Osteoblast (primary cell): Measurements from ENCODE around the gene ZNF804A. TPM values are rescaled to one million over a fixed set of nuclear protein-coding genes. Genes with fewer than 3 reads are reported as not detected.

Experiments used
- DNase-seq: peaks from one replicate; pipeline ENCODE4 v3.0.0; 2011; ENCODE audit warnings: low spot score, mixed read lengths; ENCODE audit not compliant: insufficient read length; ENCODE audit errors: missing footprints
- H2AFZ ChIP-seq: 2 replicates; pipeline ENCODE4 v1.6.0; 2011; ENCODE audit warnings: mild to moderate bottlenecking, low read length
- H3K27ac ChIP-seq: 2 replicates; pipeline ENCODE4 v1.5.1; 2011; ENCODE audit warnings: mild to moderate bottlenecking, low read depth, low read length, moderate library complexity
- H3K27me3 ChIP-seq: 2 replicates; pipeline ENCODE4 v1.6.0; 2012; ENCODE audit warnings: mild to moderate bottlenecking, control low read depth, inconsistent platforms, low read length, moderate library complexity; ENCODE audit not compliant: insufficient read depth
- H3K36me3 ChIP-seq: 2 replicates; pipeline ENCODE4 v1.5.1; 2011; ENCODE audit warnings: mild to moderate bottlenecking, low read length, control low read depth, moderate library complexity; ENCODE audit not compliant: insufficient read depth
- H3K4me1 ChIP-seq: 2 replicates; pipeline ENCODE4 v1.5.1; 2011; ENCODE audit warnings: mild to moderate bottlenecking, low read length, control low read depth, moderate library complexity; ENCODE audit not compliant: insufficient read depth
- H3K4me2 ChIP-seq: 2 replicates; pipeline ENCODE4 v1.6.0; 2011; ENCODE audit warnings: mild to moderate bottlenecking, low read length; ENCODE audit not compliant: insufficient read depth
- H3K4me3 ChIP-seq: fragments of 200-600 bp; sonication (generic); 3 replicates; pipeline ENCODE4 v1.5.1; 2012; ENCODE audit warnings: mild to moderate bottlenecking, low read length, inconsistent platforms; ENCODE audit not compliant: insufficient read depth
- H3K79me2 ChIP-seq: 2 replicates; pipeline ENCODE4 v1.6.0; 2012; ENCODE audit warnings: mild to moderate bottlenecking, low read length, control low read depth, inconsistent platforms; ENCODE audit not compliant: insufficient read depth
- H3K9me3 ChIP-seq: 2 replicates; pipeline ENCODE4 v1.5.1; 2011; ENCODE audit warnings: low read depth, low read length, control low read depth
- H4K20me1 ChIP-seq: 2 replicates; pipeline ENCODE4 v1.6.0; 2012; ENCODE audit warnings: mild to moderate bottlenecking, low read length, control low read depth; ENCODE audit not compliant: insufficient read depth
- CTCF ChIP-seq: IDR thresholded peaks from 2 replicates; pipeline ENCODE4 v1.5.1; 2011; ENCODE audit warnings: mild to moderate bottlenecking, low read depth, low read length, moderate library complexity; ENCODE audit errors: extremely low read depth
- total RNA-seq: library from RNA; depleted of rRNA; stranded (reverse); fragments of >200 nt; gene quantifications from 2 replicates; pipeline ENCODE4 v1.2.3, GENCODE V29; 2012

Gene ZNF804A
- total RNA-seq, 1 donor = not detected

DNA sequence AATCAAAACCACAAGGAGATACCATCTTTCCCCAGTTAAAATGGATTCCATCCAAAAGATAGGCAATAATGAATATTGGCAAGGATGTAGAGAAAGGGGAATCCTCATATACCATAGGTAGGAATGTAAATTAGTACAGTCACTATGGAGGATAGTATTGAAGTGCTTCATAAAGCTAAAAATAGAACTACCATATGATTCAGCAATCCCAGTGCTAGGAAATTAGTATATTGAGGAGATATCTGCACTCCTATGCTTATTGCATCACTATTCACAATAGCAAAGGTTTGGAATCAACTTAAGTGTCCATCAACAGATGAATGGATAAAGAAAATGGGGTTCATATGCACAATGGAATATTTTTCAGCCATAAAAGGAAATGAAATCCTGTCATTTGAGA is 251.2 kb downstream of the ZNF804A start:
- no peaks in the 10 kb centered on the region for H3K79me2 ChIP-seq
- H3K27ac ChIP-seq = no peak overlapping the region
- peaks cover 2% of the 10 kb centered on the region for H3K9me3 ChIP-seq
- H3K27me3 ChIP-seq = no peaks in the 10 kb centered on the region
- H4K20me1 ChIP-seq = no peaks in the 10 kb centered on the region
- H3K4me1 ChIP-seq = no peaks in the 10 kb centered on the region
- H2AFZ ChIP-seq = no peak overlapping the region
- TF ChIP-seq CTCF = no peak
- no peak for DNase-seq
- H3K36me3 ChIP-seq = no peaks in the 10 kb centered on the region
- no peak overlapping the region for H3K4me2 ChIP-seq
- H3K4me3 ChIP-seq = no peak overlapping the region

GRCh38 chr2:184851576-184851975 is 253.2 kb downstream of the ZNF804A start:
- Histone ChIP-seq H3K79me2 (no peaks in the 10 kb centered on the region), H3K4me1 (no peaks in the 10 kb centered on the region), H4K20me1 (no peaks in the 10 kb centered on the region), H3K36me3 (no peaks in the 10 kb centered on the region), H3K4me2 (no peak overlapping the region), H3K27ac (no peak overlapping the region), H2AFZ (no peak overlapping the region), H3K4me3 (no peak overlapping the region), H3K27me3 (no peaks in the 10 kb centered on the region), H3K9me3 (peaks cover 2% of the 10 kb centered on the region)
- no peak for TF ChIP-seq CTCF
- DNase-seq = no peak

DNA sequence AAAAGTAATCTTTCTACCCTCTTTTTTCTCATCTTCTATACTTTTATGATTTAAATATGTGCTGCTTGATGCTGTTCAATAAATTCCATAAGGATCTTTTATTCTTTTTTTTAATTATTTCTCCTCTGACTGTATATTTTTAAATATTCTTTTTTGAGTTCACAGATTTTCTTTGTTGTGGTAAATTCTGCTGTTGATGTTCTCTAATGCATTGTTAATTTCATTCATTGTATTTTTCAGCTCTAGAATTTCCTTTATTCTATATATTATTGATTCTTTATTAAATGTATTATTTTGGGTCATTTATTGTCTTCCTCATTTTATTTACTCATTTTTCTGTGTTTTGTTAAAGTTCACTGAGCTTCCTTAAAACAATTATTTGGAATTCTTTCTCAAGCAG is 260.9 kb downstream of the ZNF804A start:
- no peaks in the 10 kb centered on the region for H4K20me1 ChIP-seq
- H2AFZ ChIP-seq = no peak overlapping the region
- no peak overlapping the region for H3K4me2 ChIP-seq
- peaks cover 9% of the 10 kb centered on the region for H3K9me3 ChIP-seq
- no peaks in the 10 kb centered on the region for H3K79me2 ChIP-seq
- no peak for TF ChIP-seq CTCF
- H3K27ac ChIP-seq = no peak overlapping the region
- no peak for DNase-seq
- H3K27me3 ChIP-seq = no peaks in the 10 kb centered on the region
- H3K36me3 ChIP-seq = no peaks in the 10 kb centered on the region
- H3K4me1 ChIP-seq = no peaks in the 10 kb centered on the region
- H3K4me3 ChIP-seq = no peak overlapping the region

- Histone ChIP-seq H4K20me1 (no peaks in the 10 kb centered on the region), H3K4me2 (no peak overlapping the region), H2AFZ (no peak overlapping the region), H3K27ac (no peak overlapping the region), H3K4me1 (no peaks in the 10 kb centered on the region), H3K9me3 (peaks cover 9% of the 10 kb centered on the region), H3K4me3 (no peak overlapping the region), H3K79me2 (no peaks in the 10 kb centered on the region), H3K27me3 (no peaks in the 10 kb centered on the region), H3K36me3 (no peaks in the 10 kb centered on the region)
- TF ChIP-seq CTCF = no peak
- no peak for DNase-seq
These were observed 262.4 kb downstream of the ZNF804A start for GRCh38 chr2:184860744-184861143.
